ENCODE results near the gene TTC9B. TPM values are rescaled to one million over a fixed set of nuclear protein-coding genes. Genes with fewer than 3 reads are reported as not detected.
A peak's percentile ranks its signal among the peaks of the same experiment; 100 is the strongest.

TTC9B gene
- total and polyA plus RNA-seq, 2 of the 13 experiments (the other 11 are each of a cell fraction or from before 2014, with no cell fraction given): not detected

GRCh38 chr19:40253611-40254092 is 35.5 kb upstream of the TTC9B start (continued):
- TF ChIP-seq HNF4A (CRISPR knock-in tag; IDR thresholded peaks at IDR 0.05) (peak; percentile 50; the same call in 1 of the 2 replicates), ZNF281 (CRISPR knock-in tag; IDR thresholded peaks at IDR 0.05; ENCODE audit: borderline replicate concordance) (peak; percentile 90), NR2F6 (IDR thresholded peaks at IDR 0.05) (peak; percentile 65), NR2F6 (CRISPR knock-in tag; IDR thresholded peaks at IDR 0.05) (peak; percentile 15; the same call in 1 of the 2 replicates), ESRRA (CRISPR knock-in tag; IDR thresholded peaks at IDR 0.05; ENCODE audit: low read depth) (no peak), HNRNPUL1 (IDR thresholded peaks at IDR 0.05; ENCODE audit: low read depth, low read length) (no peak), CAMTA2 (CRISPR knock-in tag; IDR thresholded peaks at IDR 0.05; ENCODE audit: borderline replicate concordance) (no peak), ATF5 (CRISPR knock-in tag; IDR thresholded peaks at IDR 0.05; ENCODE audit: low read depth) (no peak)

GRCh38 chr19:40252395-40252794 is 34.2 kb upstream of the TTC9B start:
- Histone ChIP-seq H3K9ac (ENCODE audit: insufficient read depth, low read depth, low read length) (no peak overlapping the region), H3K79me2 (ENCODE audit: insufficient read depth, low read length) (peaks cover 26% of the 10 kb centered on the region), H3K36me3 (replicated peaks in 1 of 2; ENCODE audit: control insufficient read depth in 1 of 2, insufficient read depth in 2 of 2, low read length in 2 of 2) (peaks cover 24 to 58% of the 10 kb centered on the region in 2 experiments), H3K4me2 (ENCODE audit: low read depth, low read length) (no peak overlapping the region), H3K4me3 (replicated peaks in 1 of 3; ENCODE audit: insufficient read depth in 1 of 3, low read depth in 2 of 3, low read length in 3 of 3) (no peak overlapping the region), H3K9me3 (ENCODE audit: low read length) (no peaks in the 10 kb centered on the region), H4K20me1 (ENCODE audit: insufficient read depth, low read length) (peaks cover 8% of the 10 kb centered on the region), H2AFZ (ENCODE audit: low read length) (no peak overlapping the region), H3K27ac (ENCODE audit: extremely low read length, insufficient read depth, low read length) (peak overlapping the region; percentile 81), H3K4me1 (ENCODE audit: insufficient read depth, low read length) (peaks cover 64% of the 10 kb centered on the region), H3K27me3 (ENCODE audit: control insufficient read depth in 1 of 2, insufficient read depth in 2 of 2, low read length in 2 of 2) (no peaks in the 10 kb centered on the region)
- intact Hi-C loops (cut with micrococcal nuclease; ENCODE audit: unreplicated experiment): no loop called here
- ChIA-PET CTCF (ENCODE audit: low intra/inter-chr PET ratio, low total read pairs) (no interaction called here), POLR2A (interaction anchor here (1.1 to 1.8 kb wide), 2 partner anchors 26 to 31 kb away, joined by 3 to 6 read pairs; partner anchors contain the start of gene CCNP)
- FAIRE-seq (no peak), DNase-seq (ENCODE audit: low spot score) (no peak), ATAC-seq (no peak)
- WGBS (ENCODE audit: low lambda C conversion rate): 93% methylated on average over 7 of the region's 7 CpGs
- BruUV-seq (replicated peaks): no TSS peak
- in situ Hi-C loops (cut with HindIII; ENCODE audit: extremely low pct_ligation_motif_present, low pct_unique_long_range_greater_than_20kb): no loop called here
- TF ChIP-seq TBL1XR1 (IDR thresholded peaks at IDR 0.05; ENCODE audit: borderline replicate concordance, low read length, partially characterized antibody): no peak
- no peak for TF ChIP-seq ZNF30 (CRISPR knock-in tag; IDR thresholded peaks at IDR 0.05)
- no peak for TF ChIP-seq ZNF687 (CRISPR knock-in tag; IDR thresholded peaks at IDR 0.05)
- TF ChIP-seq MAFF (IDR thresholded peaks at IDR 0.05; ENCODE audit: low read depth, low read length): no peak
- no peak for TF ChIP-seq CREM (IDR thresholded peaks at IDR 0.05)
- TF ChIP-seq CREM (CRISPR knock-in tag; IDR thresholded peaks at IDR 0.05): no peak
